HUES64 (cell line): ENCODE results near the gene OPTC.
"Not testable (repeated sequence)": the region's sequence is repeated elsewhere in the genome, so short reads cannot be mapped to it uniquely, and the experiment has no call there.

Experiments
- H3K27ac ChIP-seq: 2 replicates; pipeline ENCODE4 v1.7.0; 2013; ENCODE audit warnings: low read depth, low read length, inconsistent platforms
- H3K27me3 ChIP-seq: 2 replicates; pipeline ENCODE4 v1.6.1; 2013; ENCODE audit warnings: mild to moderate bottlenecking, low read length; ENCODE audit not compliant: insufficient read depth
- H3K36me3 ChIP-seq: 2 replicates; pipeline ENCODE4 v1.6.1; 2013; ENCODE audit warnings: mild to moderate bottlenecking, low read length; ENCODE audit not compliant: insufficient read depth
- H3K4me1 ChIP-seq: 2 replicates; pipeline ENCODE4 v1.6.1; 2013; ENCODE audit warnings: mild to moderate bottlenecking, low read length, moderate library complexity; ENCODE audit not compliant: insufficient read depth
- H3K4me3 ChIP-seq: 2 replicates; pipeline ENCODE4 v1.5.1; 2013; ENCODE audit warnings: mild to moderate bottlenecking, low read length, moderate library complexity
- H3K9ac ChIP-seq: 2 replicates; pipeline ENCODE4 v1.6.1; 2013; ENCODE audit warnings: mild to moderate bottlenecking, low read depth, low read length
- H3K9me3 ChIP-seq: 2 replicates; pipeline ENCODE4 v1.6.1; 2013; ENCODE audit warnings: low read depth, low read length; ENCODE audit not compliant: insufficient read depth
- WGBS: fragments of 150-250, 120-280 bp; methylation state at CpG from one replicate; pipeline ENCODE4 v1.1.7; 2013; ENCODE audit warnings: missing lambda C conversion rate; 5-methylcytosine and 5-hydroxymethylcytosine counted together

The OPTC gene

GRCh38 chr1:203465146-203465798 lies 28.7 kb upstream of the OPTC start:
- WGBS: 93% methylated on average over 11 of the region's 11 CpGs
- H3K27me3 ChIP-seq: no peaks in the 10 kb centered on the region
- peaks cover 21% of the 10 kb centered on the region; the same call in 1 of the 2 replicates for H3K4me1 ChIP-seq
- H3K9me3 ChIP-seq: no peaks in the 10 kb centered on the region
- no peak overlapping the region for H3K4me3 ChIP-seq
- no peak overlapping the region for H3K9ac ChIP-seq
- no peaks in the 10 kb centered on the region for H3K36me3 ChIP-seq
- H3K27ac ChIP-seq: no peak overlapping the region

GRCh38 chr1:203465948-203466347 lies 28.0 kb upstream of the OPTC start:
- WGBS: 34% methylated on average over 7 of the region's 7 CpGs
- Histone ChIP-seq H3K27ac (no peak overlapping the region), H3K4me1 (peaks cover 21% of the 10 kb centered on the region; the same call in 1 of the 2 replicates), H3K9me3 (no peaks in the 10 kb centered on the region), H3K9ac (no peak overlapping the region), H3K27me3 (no peaks in the 10 kb centered on the region), H3K4me3 (no peak overlapping the region), H3K36me3 (no peaks in the 10 kb centered on the region)

- not testable (repeated sequence) for H3K9ac ChIP-seq, H3K9me3 ChIP-seq, H3K4me3 ChIP-seq, H3K36me3 ChIP-seq, H3K27me3 ChIP-seq, H3K27ac ChIP-seq
- WGBS: 90% methylated on average over 13 of the region's 13 CpGs
- H3K4me1 ChIP-seq: peaks cover 21% of the 10 kb centered on the region; the same call in 1 of the 2 replicates
These were observed 26.9 kb upstream of the OPTC start for GRCh38 chr1:203466906-203467549.

- Histone ChIP-seq H3K4me1 (peaks cover 21% of the 10 kb centered on the region; the same call in 1 of the 2 replicates), H3K27me3 (no peaks in the 10 kb centered on the region), H3K27ac (no peak overlapping the region), H3K4me3 (no peak overlapping the region), H3K9me3 (no peaks in the 10 kb centered on the region), H3K9ac (no peak overlapping the region), H3K36me3 (no peaks in the 10 kb centered on the region)
- 92% methylated on average over 9 of the region's 9 CpGs for WGBS
These were observed 26.4 kb upstream of the OPTC start for GRCh38 chr1:203467550-203467921.

GRCh38 chr1:203468326-203468725 lies 25.6 kb upstream of the OPTC start:
- no peak overlapping the region for H3K4me3 ChIP-seq
- peaks cover 20% of the 10 kb centered on the region; the same call in 1 of the 2 replicates for H3K4me1 ChIP-seq
- 93% methylated on average over 2 of the region's 2 CpGs for WGBS
- H3K27me3 ChIP-seq: no peaks in the 10 kb centered on the region
- H3K36me3 ChIP-seq: no peaks in the 10 kb centered on the region
- H3K9me3 ChIP-seq: no peaks in the 10 kb centered on the region
- H3K9ac ChIP-seq: no peak overlapping the region
- H3K27ac ChIP-seq: no peak overlapping the region

GRCh38 chr1:203470240-203470639 lies 23.7 kb upstream of the OPTC start:
- Histone ChIP-seq H3K4me3 (no peak overlapping the region), H3K9ac (no peak overlapping the region), H3K4me1 (peaks cover 15% of the 10 kb centered on the region), H3K9me3 (no peaks in the 10 kb centered on the region), H3K27me3 (no peaks in the 10 kb centered on the region), H3K27ac (no peak overlapping the region), H3K36me3 (no peaks in the 10 kb centered on the region)
- WGBS: 86% methylated on average over 5 of the region's 5 CpGs

GRCh38 chr1:203471841-203472240 lies 22.1 kb upstream of the OPTC start:
- H3K27me3 ChIP-seq: no peaks in the 10 kb centered on the region
- no peak overlapping the region for H3K9ac ChIP-seq
- no peaks in the 10 kb centered on the region for H3K36me3 ChIP-seq
- H3K4me3 ChIP-seq: no peak overlapping the region
- 85% methylated on average over 6 of the region's 6 CpGs for WGBS
- H3K9me3 ChIP-seq: no peaks in the 10 kb centered on the region
- peaks cover 17% of the 10 kb centered on the region for H3K4me1 ChIP-seq
- H3K27ac ChIP-seq: no peak overlapping the region

- H3K27ac ChIP-seq: no peak overlapping the region
- no peaks in the 10 kb centered on the region for H3K27me3 ChIP-seq
- no peaks in the 10 kb centered on the region for H3K36me3 ChIP-seq
- no peaks in the 10 kb centered on the region for H3K9me3 ChIP-seq
- H3K4me1 ChIP-seq: peaks cover 17% of the 10 kb centered on the region
- no peak overlapping the region for H3K4me3 ChIP-seq
- 98% methylated on average over 4 of the region's 4 CpGs for WGBS
- no peak overlapping the region for H3K9ac ChIP-seq
These were observed 20.7 kb upstream of the OPTC start for GRCh38 chr1:203473281-203473680.

- H3K9ac ChIP-seq: no peak overlapping the region
- H3K4me3 ChIP-seq: no peak overlapping the region
- no peaks in the 10 kb centered on the region for H3K27me3 ChIP-seq
- H3K4me1 ChIP-seq: peaks cover 17% of the 10 kb centered on the region
- 89% methylated on average over 9 of the region's 9 CpGs for WGBS
- H3K27ac ChIP-seq: no peak overlapping the region
- no peaks in the 10 kb centered on the region for H3K9me3 ChIP-seq
- H3K36me3 ChIP-seq: no peaks in the 10 kb centered on the region
These were observed 20.1 kb upstream of the OPTC start for GRCh38 chr1:203473781-203474305.

GRCh38 chr1:203475012-203475981 lies 18.7 kb upstream of the OPTC start, which contains the start of gene PRELP:
TSS of gene PRELP (plus strand) at chr1:203475806. CDS start at chr1:203483185, 7,379 bp downstream.
- WGBS: 15% methylated on average over 7 of the region's 8 CpGs
- no peak within 1 kb of the TSS for H3K9ac ChIP-seq
- H3K36me3 ChIP-seq: no peaks in the 10 kb centered on the region
- H3K27me3 ChIP-seq: no peaks in the 10 kb centered on the region
- no peak within 1 kb of the TSS for H3K27ac ChIP-seq
- H3K9me3 ChIP-seq: no peaks in the 10 kb centered on the region
- peak within 1 kb of the TSS; percentile 32 for H3K4me3 ChIP-seq
- H3K4me1 ChIP-seq: peaks cover 17% of the 10 kb centered on the region
